IMR-90 (cell line): Measurements from ENCODE around the gene IL11RA. TPM values are rescaled to one million over a fixed set of nuclear protein-coding genes. Genes with fewer than 3 reads are reported as not detected.

Experiments
- ATAC-seq: fragments of 200-7000 bp; cut with Tn5 transposase; 2 replicates; pipeline ENCODE4 v1.9.1; 2020; ENCODE audit warnings: low read depth, mild to moderate bottlenecking, moderate library complexity
- BruUV-seq: library from RNA; stranded (reverse); fragments of 400-500 nt; replicated peaks from 2 replicates; lab custom pipeline; 2021; lab: Mats Ljungman, UMichigan
- CTCF ChIA-PET: fragments of 300-600 bp; formaldehyde crosslinking; extraction: SDS; loops from one replicate; lab custom pipeline; 2021; ENCODE audit warnings: antibody characterized with exemption; lab: Yijun Ruan, JAX
- POLR2A ChIA-PET: fragments of 300-600 bp; sonication (Branson Sonifier 250); formaldehyde crosslinking; loops from one replicate; lab custom pipeline; 2022; ENCODE audit warnings: antibody characterized with exemption; ENCODE audit not compliant: unreplicated experiment; lab: Charles Lee
- DNase-seq: peaks from one replicate; pipeline ENCODE4 v3.0.0; 2013
- H2AFZ ChIP-seq: replicated peaks from 2 replicates; pipeline ENCODE3; 2013; ENCODE audit warnings: low read length, mild to moderate bottlenecking; ENCODE audit not compliant: poor library complexity
- H2AK5ac ChIP-seq: 2 replicates; pipeline ENCODE4 v1.6.1; 2013; ENCODE audit warnings: low read depth, low read length, inconsistent platforms
- H2AK9ac ChIP-seq: replicated peaks from 2 replicates; pipeline ENCODE3; 2013; ENCODE audit warnings: mild to moderate bottlenecking, low read depth, low read length, moderate library complexity; ENCODE audit not compliant: poor library complexity
- H2BK120ac ChIP-seq: 2 replicates; pipeline ENCODE4 v1.6.1; 2013; ENCODE audit warnings: low read depth, low read length, inconsistent platforms
- H2BK15ac ChIP-seq: 3 replicates; pipeline ENCODE4 v1.6.1; 2013; ENCODE audit warnings: low read depth, low read length, inconsistent platforms
- H2BK20ac ChIP-seq: 2 replicates; pipeline ENCODE4 v1.6.1; 2013; ENCODE audit warnings: low read depth, mild to moderate bottlenecking, inconsistent platforms, low read length, moderate library complexity
- H2BK5ac ChIP-seq: 2 replicates; pipeline ENCODE4 v1.6.1; 2013; ENCODE audit warnings: mild to moderate bottlenecking, low read depth, low read length, inconsistent platforms; ENCODE audit not compliant: poor library complexity, severe bottlenecking
- H3K14ac ChIP-seq: replicated peaks from 2 replicates; pipeline ENCODE4 v1.6.1; 2013; ENCODE audit warnings: low read depth, low read length, inconsistent platforms
- H3K18ac ChIP-seq: 2 replicates; pipeline ENCODE4 v1.6.1; 2013; ENCODE audit warnings: low read depth, low read length, control low read depth
- H3K23ac ChIP-seq: 2 replicates; pipeline ENCODE4 v1.6.1; 2013; ENCODE audit warnings: low read depth, low read length, inconsistent platforms
- H3K27ac ChIP-seq: 2 replicates; pipeline ENCODE4 v1.5.1; 2013; ENCODE audit warnings: mild to moderate bottlenecking, control low read depth, low read length; ENCODE audit not compliant: insufficient read depth
- H3K27me3 ChIP-seq: 2 replicates; pipeline ENCODE4 v1.6.1; 2013; ENCODE audit warnings: low read length; ENCODE audit not compliant: control insufficient read depth, insufficient read depth
- H3K36me3 ChIP-seq: 2 replicates; pipeline ENCODE4 v1.6.1; 2013; ENCODE audit warnings: low read length, mixed read lengths; ENCODE audit not compliant: control insufficient read depth, insufficient read depth
- H3K4ac ChIP-seq: 2 replicates; pipeline ENCODE4 v1.6.1; 2013; ENCODE audit warnings: low read depth, low read length, inconsistent platforms
- H3K4me1 ChIP-seq: 2 replicates; pipeline ENCODE4 v1.6.1; 2013; ENCODE audit warnings: low read length, mixed read lengths; ENCODE audit not compliant: control insufficient read depth, insufficient read depth
- H3K4me2 ChIP-seq: 2 replicates; pipeline ENCODE4 v1.6.1; 2013; ENCODE audit warnings: low read depth, mild to moderate bottlenecking, control low read depth, low read length, moderate library complexity
- H3K4me3 ChIP-seq: 2 replicates; pipeline ENCODE4 v1.5.1; 2013; ENCODE audit warnings: low read depth, mild to moderate bottlenecking, control low read depth, low read length, moderate library complexity; ENCODE audit not compliant: insufficient read depth
- H3K56ac ChIP-seq: 2 replicates; pipeline ENCODE4 v1.6.1; 2013; ENCODE audit warnings: low read length, inconsistent platforms; ENCODE audit not compliant: insufficient read depth; ENCODE audit errors: extremely low read depth
- H3K79me1 ChIP-seq, 2 experiments: 2 replicates each; pipeline ENCODE4 v1.6.1; 2013; ENCODE audit warnings: low read length in 2 of 2, inconsistent platforms in 1 of 2, low read depth in 1 of 2
- H3K9ac ChIP-seq: 2 replicates; pipeline ENCODE4 v1.6.1; 2013; ENCODE audit warnings: low read depth, low read length, control low read depth
- H3K9me1 ChIP-seq: 2 replicates; pipeline ENCODE4 v1.6.1; 2013; ENCODE audit warnings: low read length, inconsistent platforms; ENCODE audit not compliant: insufficient read depth
- H3K9me3 ChIP-seq: 2 replicates; pipeline ENCODE4 v1.6.1; 2013; ENCODE audit warnings: low read length; ENCODE audit not compliant: control insufficient read depth, insufficient read depth
- H4K20me1 ChIP-seq: 2 replicates; pipeline ENCODE4 v1.6.1; 2013; ENCODE audit warnings: low read length, inconsistent platforms; ENCODE audit not compliant: insufficient read depth
- H4K5ac ChIP-seq: 2 replicates; pipeline ENCODE4 v1.6.1; 2013; ENCODE audit warnings: mild to moderate bottlenecking, low read depth, low read length, control low read depth
- H4K8ac ChIP-seq, 2 experiments: 2 replicates each; pipeline ENCODE4 v1.6.1; 2013; ENCODE audit warnings: low read depth in 2 of 2, low read length in 2 of 2, control low read depth in 1 of 2, inconsistent platforms in 1 of 2
- H4K91ac ChIP-seq: 2 replicates; pipeline ENCODE4 v1.6.1; 2013; ENCODE audit warnings: low read depth, low read length, inconsistent platforms; ENCODE audit not compliant: insufficient read depth
- BHLHE40 ChIP-seq: fragments of 150-350 bp; IDR thresholded peaks from 2 replicates; pipeline ENCODE4 v1.6.1; 2016; ENCODE audit warnings: mild to moderate bottlenecking, low read depth, low read length
- CEBPB ChIP-seq: IDR thresholded peaks from 2 replicates; pipeline ENCODE4 v1.6.1; 2012; ENCODE audit warnings: low read depth, low read length, improper control_type of control experiment
- CHD1 ChIP-seq: IDR thresholded peaks from 2 replicates; pipeline ENCODE4 v1.6.1; 2012; ENCODE audit warnings: low read depth, low read length, improper control_type of control experiment
- CTCF ChIP-seq: conservative IDR thresholded peaks from 2 replicates; pipeline ENCODE4 v1.5.1; 2012; ENCODE audit warnings: mild to moderate bottlenecking, low read depth, low read length, improper control_type of control experiment
- ELK1 ChIP-seq: fragments of 150-350 bp; IDR thresholded peaks from 2 replicates; pipeline ENCODE4 v1.6.1; 2016; ENCODE audit warnings: low read depth, mild to moderate bottlenecking, low read length, moderate library complexity, borderline replicate concordance
- FOS ChIP-seq: fragments of 150-350 bp; IDR thresholded peaks from 2 replicates; pipeline ENCODE4 v1.6.1; 2016; ENCODE audit warnings: low read depth, low read length
- MAFK ChIP-seq: IDR thresholded peaks from 2 replicates; pipeline ENCODE4 v1.6.1; 2012; ENCODE audit warnings: low read depth, low read length, improper control_type of control experiment
- MAZ ChIP-seq: IDR thresholded peaks from 2 replicates; pipeline ENCODE4 v1.6.1; 2012; ENCODE audit warnings: low read depth, mild to moderate bottlenecking, low read length, improper control_type of control experiment, moderate library complexity, borderline replicate concordance
- MXI1 ChIP-seq: IDR thresholded peaks from 2 replicates; pipeline ENCODE4 v1.6.1; 2012; ENCODE audit warnings: low read depth, mild to moderate bottlenecking, low read length, moderate library complexity, borderline replicate concordance
- NFE2L2 ChIP-seq: fragments of 150-350 bp; IDR thresholded peaks from 2 replicates; pipeline ENCODE4 v1.6.1; 2016; ENCODE audit warnings: low read depth, mild to moderate bottlenecking, low read length
- POLR2A ChIP-seq: IDR thresholded peaks from 2 replicates; pipeline ENCODE4 v1.6.1; 2012; ENCODE audit warnings: mild to moderate bottlenecking, low read depth, low read length
- RAD21 ChIP-seq: IDR thresholded peaks from 2 replicates; pipeline ENCODE4 v1.6.1; 2012; ENCODE audit warnings: low read length, improper control_type of control experiment
- RCOR1 ChIP-seq: IDR thresholded peaks from 2 replicates; pipeline ENCODE4 v1.6.1; 2012; ENCODE audit warnings: mild to moderate bottlenecking, low read length, improper control_type of control experiment; ENCODE audit not compliant: insufficient replicate concordance
- RFX5 ChIP-seq: IDR thresholded peaks from 2 replicates; pipeline ENCODE4 v1.8.0; 2012; ENCODE audit warnings: low read depth, mild to moderate bottlenecking, low read length, moderate library complexity
- SMC3 ChIP-seq: fragments of 150-350 bp; IDR thresholded peaks from 2 replicates; pipeline ENCODE4 v1.6.1; 2016; ENCODE audit warnings: low read depth, mild to moderate bottlenecking, antibody characterized with exemption, low read length, moderate library complexity
- USF2 ChIP-seq: fragments of 150-350 bp; IDR thresholded peaks from 2 replicates; pipeline ENCODE4 v1.6.1; 2017; ENCODE audit warnings: mild to moderate bottlenecking, antibody characterized with exemption, low read length, low read depth
- WGBS, 2 experiments: methylation state at CpG; one replicate each; pipeline versions ENCODE4 v1.1.5 to v1.1.7; 2013; ENCODE audit warnings: missing lambda C conversion rate in 2 of 2; ENCODE audit not compliant: insufficient read length in 1 of 2; ENCODE audit errors: extremely low coverage in 2 of 2; 5-methylcytosine and 5-hydroxymethylcytosine counted together
- dilution Hi-C: fragments of 300-500 bp; cut with HindIII; formaldehyde crosslinking; loops from one replicate; pipeline ENCODE4 v1.14.3; 2018; ENCODE audit warnings: low sequenced_read_pairs; ENCODE audit not compliant: unreplicated experiment
- in situ Hi-C: fragments of 300-500 bp; cut with MboI; formaldehyde crosslinking; loops from 3 replicates; pipeline ENCODE4 v1.14.3; 2019; ENCODE audit warnings: low sequenced_read_pairs, inconsistent platforms, mixed read lengths
- intact Hi-C: fragments of 100-400 bp; cut with micrococcal nuclease; formaldehyde crosslinking; loops from 2 replicates; pipeline ENCODE4 v1.10.0; 2022
- polyA plus RNA-seq, 3 experiments: library from polyadenylated mRNA; depleted of rRNA; stranded (reverse); fragments of >200 nt; gene quantifications; 2 replicates each; pipeline ENCODE4 v1.2.3, GENCODE V29; 2012; ENCODE audit warnings: low replicate concordance in 1 of 3
- total RNA-seq: library from RNA; depleted of rRNA; stranded (reverse); fragments of >200 nt; gene quantifications from 2 replicates; pipeline ENCODE4 v1.2.3, GENCODE V29; 2012

IL11RA gene
- total and polyA plus RNA-seq, 2 of the 4 experiments (the other 2 are of a cell fraction) = 8.2 to 15.9 TPM

- DNase-seq (no peak), ATAC-seq (no peak)
- Histone ChIP-seq H3K27me3 (no peaks in the 10 kb centered on the region), H3K4ac (no peak overlapping the region), H3K23ac (no peak overlapping the region), H2AFZ (no peak overlapping the region), H2AK9ac (no peak overlapping the region), H2BK120ac (no peak overlapping the region), H2BK20ac (no peak overlapping the region), H3K4me2 (no peak overlapping the region), H2AK5ac (no peak overlapping the region), H4K20me1 (no peaks in the 10 kb centered on the region), H3K18ac (no peak overlapping the region), H3K36me3 (peaks cover 16% of the 10 kb centered on the region), H3K27ac (no peak overlapping the region), H4K5ac (no peak overlapping the region), H3K14ac (no peak overlapping the region), H3K9me3 (no peaks in the 10 kb centered on the region), H3K9ac (no peak overlapping the region), H2BK15ac (no peak overlapping the region), H3K79me1 (peaks cover 15 to 50% of the 10 kb centered on the region in 2 experiments), H3K4me1 (peaks cover 34% of the 10 kb centered on the region), H4K8ac (no peak overlapping the region), H3K56ac (no peak overlapping the region), H3K9me1 (peaks cover 34% of the 10 kb centered on the region), H4K91ac (no peak overlapping the region), H3K4me3 (no peak overlapping the region), H2BK5ac (no peak overlapping the region)
- in situ Hi-C loops = no loop called here
- BruUV-seq = no TSS peak
- intact Hi-C loops = no loop called here
- ChIA-PET POLR2A (no interaction called here), CTCF (interaction anchor here (0.9 kb wide), 1 partner anchor 54 kb away, joined by 3 read pairs; no protein-coding TSS in a partner anchor)
- 96% methylated on average over 5 of the region's 8 CpGs; no CpG with 5 or more reads in 1 of the 2 experiments for WGBS, 2 experiments
- no peak for TF ChIP-seq RCOR1
- no peak for TF ChIP-seq POLR2A
- no peak for TF ChIP-seq USF2
- TF ChIP-seq CHD1 = no peak
- TF ChIP-seq BHLHE40 = no peak
- TF ChIP-seq MXI1 = no peak
- TF ChIP-seq MAZ = no peak
- no peak for TF ChIP-seq ELK1
- TF ChIP-seq RFX5 = no peak
- TF ChIP-seq CEBPB = no peak
- TF ChIP-seq FOS = no peak
- TF ChIP-seq RAD21 = no peak
- no peak for TF ChIP-seq SMC3
- TF ChIP-seq NFE2L2 = no peak
- no peak for TF ChIP-seq MAFK
- no peak for TF ChIP-seq CTCF
- dilution Hi-C loops = no loop called here
These were observed 3.3 kb upstream of the IL11RA start for GRCh38 chr9:34648673-34649072.
